Body of pancreas (tissue), 4 donors: ENCODE data around the gene TRIM10. TPM values are rescaled to one million over a fixed set of nuclear protein-coding genes. Genes with fewer than 3 reads are reported as not detected.

Experiments
- ATAC-seq: fragments of 150-250 bp; one replicate; pipeline ENCODE4 v1.9.1; 2016
- DNase-seq, 4 donors: peaks; one replicate each; pipeline ENCODE4 v3.0.0-alpha.2; 2019
- H3K27ac ChIP-seq, 4 donors: fragments of 200-600 bp; sonication (generic); 1 replicate in 3 of 4; 2 replicates in 1 of 4; pipeline versions ENCODE4 v1.5.1 to v1.6.1; 2016 to 2019; ENCODE audit warnings: mild to moderate bottlenecking in 1 of 4, mixed read lengths in 1 of 4, moderate library complexity in 1 of 4
- H3K27me3 ChIP-seq, 2 donors: fragments of 200-600 bp; sonication (generic); one replicate each; pipeline ENCODE4 v1.6.0; 2016; ENCODE audit warnings: mild to moderate bottlenecking in 1 of 2
- H3K36me3 ChIP-seq, 2 donors: fragments of 200-600 bp; sonication (generic); replicated peaks in 1 of 2; 2 replicates each; pipeline ENCODE4 v1.5.1; 2016; ENCODE audit warnings: low read depth in 2 of 2; ENCODE audit not compliant: insufficient read depth in 1 of 2
- H3K4me1 ChIP-seq: fragments of 200-600 bp; sonication (generic); one replicate; pipeline ENCODE4 v1.6.0; 2016
- H3K4me3 ChIP-seq, 2 donors: fragments of 200-600 bp; sonication (generic); 1 replicate in 1 of 2; 2 replicates in 1 of 2; pipeline ENCODE4 v1.5.1; 2016 to 2019
- H3K9me3 ChIP-seq, 3 donors: fragments of 200-600 bp; sonication (generic); 1 replicate in 2 of 3; 2 replicates in 1 of 3; pipeline ENCODE4 v1.5.1; 2016
- CTCF ChIP-seq, 7 experiments: fragments of 450-650 bp in 4 of 7; fragments of 200-600 bp in 3 of 7; sonication (generic) in 3 of 7; IDR thresholded peaks; one replicate each; pipeline ENCODE4 v1.5.1; 2016 to 2019; ENCODE audit warnings: antibody characterized with exemption in 7 of 7
- POLR2A ChIP-seq, 3 donors: fragments of 450-650 bp; IDR thresholded peaks; one replicate each; pipeline ENCODE4 v1.6.1; 2016; ENCODE audit warnings: antibody characterized with exemption in 3 of 3, mild to moderate bottlenecking in 2 of 3
- WGBS, 2 donors: methylation state at CpG; one replicate each; pipeline ENCODE4 v1.1.5; 2017; 5-methylcytosine and 5-hydroxymethylcytosine counted together
- intact Hi-C: fragments of 100-400 bp; cut with DNase I; formaldehyde crosslinking; loops from one replicate; pipeline ENCODE4 v1.15.1; 2023
- total RNA-seq, 2 donors: library from RNA; depleted of rRNA; stranded (reverse); fragments of >200 nt; gene quantifications; one replicate each; pipeline ENCODE4 v1.1.0, GENCODE V29; 2016

The TRIM10 gene
- total RNA-seq, 2 donors from 2014 or later: not detected

- intact Hi-C loops: no loop called here
- 73% methylated on average over 2 of the region's 2 CpGs for WGBS, 2 donors
- Histone ChIP-seq H3K4me1 (peaks cover 4% of the 10 kb centered on the region), H3K27me3 (peaks cover 0 to 11% of the 10 kb centered on the region in 2 donors), H3K4me3 (no peak overlapping the region), H3K27ac (no peak overlapping the region), H3K36me3 (no peaks in the 10 kb centered on the region), H3K9me3 (no peaks in the 10 kb centered on the region)
- ATAC-seq (no peak), DNase-seq (no peak)
- TF ChIP-seq POLR2A (IDR thresholded peaks at IDR 0.05) (no peak), CTCF (IDR thresholded peaks at IDR 0.05) (no peak)
Observed at GRCh38 chr6:30175765-30176164, 14.8 kb upstream of the TRIM10 start.

- H3K27me3 ChIP-seq: peaks cover 0 to 11% of the 10 kb centered on the region in 2 donors
- ATAC-seq: no peak
Observed at GRCh38 chr6:30172681-30173080, 11.7 kb upstream of the TRIM10 start.

GRCh38 chr6:30171677-30172471 is 10.9 kb upstream of the TRIM10 start:
- no peak for DNase-seq
- intact Hi-C loops: no loop called here
- Histone ChIP-seq H3K36me3 (no peaks in the 10 kb centered on the region), H3K27ac (no peak overlapping the region), H3K27me3 (peaks cover 0 to 11% of the 10 kb centered on the region in 2 donors), H3K4me3 (no peak overlapping the region), H3K9me3 (no peaks in the 10 kb centered on the region), H3K4me1 (peaks cover 4% of the 10 kb centered on the region)
- WGBS, 2 donors: 5% methylated on average over 19 to 62 of the region's 62 CpGs
- ATAC-seq: no peak
- TF ChIP-seq CTCF (IDR thresholded peaks at IDR 0.05) (no peak), POLR2A (IDR thresholded peaks at IDR 0.05) (no peak)

More at GRCh38 chr6:30172681-30173080, 11.7 kb upstream of the TRIM10 start:
- H3K4me3 ChIP-seq: no peak overlapping the region
- H3K4me1 ChIP-seq: peaks cover 4% of the 10 kb centered on the region
- WGBS, 2 donors: 61 to 71% methylated on average over 4 of the region's 4 CpGs
- no peaks in the 10 kb centered on the region for H3K36me3 ChIP-seq
- TF ChIP-seq POLR2A (IDR thresholded peaks at IDR 0.05) (no peak), CTCF (IDR thresholded peaks at IDR 0.05) (no peak)
- DNase-seq: no peak
- intact Hi-C loops: no loop called here
- no peaks in the 10 kb centered on the region for H3K9me3 ChIP-seq
- H3K27ac ChIP-seq: no peak overlapping the region

- ATAC-seq: peak; percentile 83
- 13 to 23% methylated on average over 7 of the region's 7 CpGs for WGBS, 2 donors
Observed at GRCh38 chr6:30169658-30170614, 8.9 kb upstream of the TRIM10 start.

More at GRCh38 chr6:30169658-30170614, 8.9 kb upstream of the TRIM10 start:
- no peaks in the 10 kb centered on the region for H3K36me3 ChIP-seq
- DNase-seq: no peak
- no peak overlapping the region for H3K27ac ChIP-seq
- intact Hi-C loops: no loop called here
- no peak overlapping the region for H3K4me3 ChIP-seq
- TF ChIP-seq POLR2A (IDR thresholded peaks at IDR 0.05) (no peak), CTCF (IDR thresholded peaks at IDR 0.05) (peak; percentile 54 to 70 (median 67))
- peaks cover 4% of the 10 kb centered on the region for H3K4me1 ChIP-seq
- no peaks in the 10 kb centered on the region for H3K9me3 ChIP-seq
- peaks cover 0 to 11% of the 10 kb centered on the region in 2 donors for H3K27me3 ChIP-seq
